Measurements from ENCODE around the gene ATP1A4.

DNA sequence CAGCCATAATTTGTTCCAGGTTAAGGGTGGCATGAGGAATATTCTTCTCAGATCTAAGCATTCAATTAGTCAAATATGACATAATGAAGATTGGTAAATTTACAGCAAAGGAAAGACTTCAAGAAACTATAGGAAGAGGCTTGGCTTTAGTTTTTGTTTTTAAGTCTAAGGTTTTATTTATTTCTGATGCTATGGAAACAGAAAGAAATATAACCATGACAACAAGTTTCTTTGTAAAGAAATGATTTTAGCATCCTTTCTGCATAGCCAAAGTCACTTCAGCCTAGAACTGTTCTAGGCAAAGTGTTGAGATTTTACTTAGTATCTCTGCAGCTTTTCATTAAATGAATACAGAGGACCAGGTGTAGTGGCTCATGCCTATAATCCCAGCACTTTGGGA, 81.5 kb downstream of the ATP1A4 start:
- no peak for TF ChIP-seq ZNF776 (tag by site-specific recombination; IDR thresholded peaks at IDR 0.05; ENCODE audit: borderline replicate concordance)
- no peak for TF ChIP-seq ZNF521 (tag by site-specific recombination; IDR thresholded peaks at IDR 0.05)
- TF ChIP-seq, protein P1, sequence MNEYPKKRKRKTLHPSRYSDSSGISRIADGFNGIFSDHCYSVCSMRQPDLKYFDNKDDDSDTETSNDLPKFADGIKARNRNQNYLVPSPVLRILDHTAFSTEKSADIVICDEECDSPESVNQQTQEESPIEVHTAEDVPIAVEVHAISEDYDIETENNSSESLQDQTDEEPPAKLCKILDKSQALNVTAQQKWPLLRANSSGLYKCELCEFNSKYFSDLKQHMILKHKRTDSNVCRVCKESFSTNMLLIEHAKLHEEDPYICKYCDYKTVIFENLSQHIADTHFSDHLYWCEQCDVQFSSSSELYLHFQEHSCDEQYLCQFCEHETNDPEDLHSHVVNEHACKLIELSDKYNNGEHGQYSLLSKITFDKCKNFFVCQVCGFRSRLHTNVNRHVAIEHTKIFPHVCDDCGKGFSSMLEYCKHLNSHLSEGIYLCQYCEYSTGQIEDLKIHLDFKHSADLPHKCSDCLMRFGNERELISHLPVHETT (tag by site-specific recombination; IDR thresholded peaks at IDR 0.05), result no peak
- TF ChIP-seq, protein P2, sequence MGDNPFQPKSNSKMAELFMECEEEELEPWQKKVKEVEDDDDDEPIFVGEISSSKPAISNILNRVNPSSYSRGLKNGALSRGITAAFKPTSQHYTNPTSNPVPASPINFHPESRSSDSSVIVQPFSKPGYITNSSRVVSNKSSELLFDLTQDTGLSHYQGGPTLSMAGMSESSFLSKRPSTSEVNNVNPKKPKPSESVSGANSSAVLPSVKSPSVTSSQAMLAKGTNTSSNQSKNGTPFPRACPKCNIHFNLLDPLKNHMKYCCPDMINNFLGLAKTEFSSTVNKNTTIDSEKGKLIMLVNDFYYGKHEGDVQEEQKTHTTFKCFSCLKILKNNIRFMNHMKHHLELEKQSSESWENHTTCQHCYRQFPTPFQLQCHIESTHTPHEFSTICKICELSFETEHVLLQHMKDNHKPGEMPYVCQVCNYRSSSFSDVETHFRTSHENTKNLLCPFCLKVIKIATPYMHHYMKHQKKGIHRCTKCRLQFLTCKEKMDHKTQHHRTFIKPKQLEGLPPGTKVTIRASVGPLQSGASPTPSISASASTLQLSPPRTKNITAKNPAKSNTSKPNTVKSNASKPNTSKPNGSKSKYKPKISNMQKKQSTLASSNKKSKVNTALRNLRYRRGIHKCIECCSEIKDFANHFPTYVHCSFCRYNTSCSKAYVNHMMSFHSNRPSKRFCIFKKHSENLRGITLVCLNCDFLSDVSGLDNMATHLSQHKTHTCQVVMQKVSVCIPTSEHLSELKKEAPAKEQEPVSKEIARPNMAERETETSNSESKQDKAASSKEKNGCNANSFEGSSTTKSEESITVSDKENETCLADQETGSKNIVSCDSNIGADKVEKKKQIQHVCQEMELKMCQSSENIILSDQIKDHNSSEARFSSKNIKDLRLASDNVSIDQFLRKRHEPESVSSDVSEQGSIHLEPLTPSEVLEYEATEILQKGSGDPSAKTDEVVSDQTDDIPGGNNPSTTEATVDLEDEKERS (tag by site-specific recombination; IDR thresholded peaks at IDR 0.05), result no peak
- TF ChIP-seq ZNF138 (tag by site-specific recombination; IDR thresholded peaks at IDR 0.05; ENCODE audit: borderline replicate concordance), result no peak
- TF ChIP-seq, protein P3, sequence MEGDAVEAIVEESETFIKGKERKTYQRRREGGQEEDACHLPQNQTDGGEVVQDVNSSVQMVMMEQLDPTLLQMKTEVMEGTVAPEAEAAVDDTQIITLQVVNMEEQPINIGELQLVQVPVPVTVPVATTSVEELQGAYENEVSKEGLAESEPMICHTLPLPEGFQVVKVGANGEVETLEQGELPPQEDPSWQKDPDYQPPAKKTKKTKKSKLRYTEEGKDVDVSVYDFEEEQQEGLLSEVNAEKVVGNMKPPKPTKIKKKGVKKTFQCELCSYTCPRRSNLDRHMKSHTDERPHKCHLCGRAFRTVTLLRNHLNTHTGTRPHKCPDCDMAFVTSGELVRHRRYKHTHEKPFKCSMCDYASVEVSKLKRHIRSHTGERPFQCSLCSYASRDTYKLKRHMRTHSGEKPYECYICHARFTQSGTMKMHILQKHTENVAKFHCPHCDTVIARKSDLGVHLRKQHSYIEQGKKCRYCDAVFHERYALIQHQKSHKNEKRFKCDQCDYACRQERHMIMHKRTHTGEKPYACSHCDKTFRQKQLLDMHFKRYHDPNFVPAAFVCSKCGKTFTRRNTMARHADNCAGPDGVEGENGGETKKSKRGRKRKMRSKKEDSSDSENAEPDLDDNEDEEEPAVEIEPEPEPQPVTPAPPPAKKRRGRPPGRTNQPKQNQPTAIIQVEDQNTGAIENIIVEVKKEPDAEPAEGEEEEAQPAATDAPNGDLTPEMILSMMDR (tag by site-specific recombination; IDR thresholded peaks at IDR 0.05), result no peak
